Muscle of arm (tissue), 12 donors: ENCODE measurements around the gene PRKN. TPM values are rescaled to one million over a fixed set of nuclear protein-coding genes. Genes with fewer than 3 reads are reported as not detected.

ENCODE experiments used
- DNase-seq: peaks from one replicate; pipeline ENCODE4 v3.0.0-alpha.2; 2013
- polyA plus RNA-seq, 12 donors: library from polyadenylated mRNA; unstranded; fragments of 120-200 nt; gene quantifications; one replicate each; pipeline ENCODE4 v1.2.1, GENCODE V29; 2013; ENCODE audit not compliant: insufficient read length in 12 of 12

Gene PRKN
- polyA plus RNA-seq, 12 donors = 2.6 to 5.4 (median 3.9) TPM; not detected in 2

GRCh38 chr6:161727083-161727833, 1000.3 kb downstream of the PRKN start:
- no peak for DNase-seq

DNA sequence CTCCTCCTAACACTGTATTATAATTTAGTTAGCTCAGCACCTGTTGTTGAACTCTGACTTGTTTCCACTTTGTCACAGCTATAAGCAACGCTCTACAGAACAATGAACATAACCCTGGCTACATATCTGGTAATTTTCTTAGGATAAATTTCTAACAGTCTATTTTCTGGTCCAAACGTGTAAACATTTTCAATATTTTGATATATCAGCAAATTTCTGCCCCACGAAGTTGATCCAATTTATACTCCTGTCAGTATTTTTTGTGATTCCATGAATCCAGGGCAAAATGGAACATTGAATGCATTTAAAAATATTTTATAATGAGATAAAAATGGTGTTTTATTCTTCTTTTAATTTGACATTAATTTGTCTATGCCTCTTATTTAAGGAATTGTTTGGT, 1005.2 kb downstream of the PRKN start:
- no peak for DNase-seq

DNA sequence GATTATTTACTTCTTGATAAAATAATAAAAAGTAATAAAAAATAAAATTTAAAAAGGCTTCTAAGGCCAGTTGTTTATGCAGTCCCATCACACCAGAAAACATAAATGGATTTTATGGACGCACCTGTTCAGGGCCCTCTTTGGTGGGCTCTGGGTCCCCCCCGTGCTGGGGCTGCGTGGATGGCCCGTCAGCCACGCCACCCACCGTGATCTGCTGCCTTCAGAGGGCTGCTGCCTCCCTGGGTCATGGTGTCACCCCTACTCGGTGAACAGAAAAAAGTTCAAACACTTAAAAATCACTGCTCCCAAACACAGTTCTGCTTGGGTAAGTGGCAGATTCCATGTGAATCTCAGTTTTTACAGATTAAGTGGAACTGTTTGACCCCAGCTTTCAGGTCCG, 1006.1 kb downstream of the PRKN start:
- DNase-seq = no peak

- DNase-seq = no peak
Observed at GRCh38 chr6:161716176-161716575, 1011.4 kb downstream of the PRKN start.

GRCh38 chr6:161711938-161712337, 1015.6 kb downstream of the PRKN start:
- no peak for DNase-seq

GRCh38 chr6:161711515-161711914, 1016.1 kb downstream of the PRKN start:
- no peak for DNase-seq

- DNase-seq = no peak
Observed at GRCh38 chr6:161710698-161711097, 1016.9 kb downstream of the PRKN start.

GRCh38 chr6:161701056-161701455, 1026.5 kb downstream of the PRKN start:
- DNase-seq = no peak

- DNase-seq = no peak
Observed at GRCh38 chr6:161696801-161697200, 1030.8 kb downstream of the PRKN start.

DNA sequence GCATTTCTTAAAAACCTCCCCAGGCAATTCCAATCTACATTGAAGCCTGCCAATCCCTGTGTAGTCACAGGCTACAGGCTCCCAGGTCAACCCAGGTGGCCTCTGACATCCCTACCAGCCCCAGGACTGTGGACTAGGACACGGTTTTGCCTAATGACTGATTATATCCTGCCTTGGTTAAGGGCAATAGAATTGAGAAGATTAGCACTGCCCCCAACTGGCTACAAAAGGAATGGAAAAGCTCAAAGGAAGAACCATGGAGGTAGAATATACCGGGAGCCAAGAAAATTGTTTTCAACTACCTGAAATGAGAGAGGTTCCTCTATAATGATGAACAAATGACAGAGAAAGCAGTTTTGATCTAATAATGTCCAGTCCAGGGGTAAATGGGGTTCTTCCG, 1032.6 kb downstream of the PRKN start:
- no peak for DNase-seq

GRCh38 chr6:161686655-161687054, 1040.9 kb downstream of the PRKN start:
- DNase-seq = no peak

GRCh38 chr6:161684731-161685475, 1042.7 kb downstream of the PRKN start:
- DNase-seq = no peak

- no peak for DNase-seq
Observed at GRCh38 chr6:161683400-161683799, 1044.2 kb downstream of the PRKN start.

DNA sequence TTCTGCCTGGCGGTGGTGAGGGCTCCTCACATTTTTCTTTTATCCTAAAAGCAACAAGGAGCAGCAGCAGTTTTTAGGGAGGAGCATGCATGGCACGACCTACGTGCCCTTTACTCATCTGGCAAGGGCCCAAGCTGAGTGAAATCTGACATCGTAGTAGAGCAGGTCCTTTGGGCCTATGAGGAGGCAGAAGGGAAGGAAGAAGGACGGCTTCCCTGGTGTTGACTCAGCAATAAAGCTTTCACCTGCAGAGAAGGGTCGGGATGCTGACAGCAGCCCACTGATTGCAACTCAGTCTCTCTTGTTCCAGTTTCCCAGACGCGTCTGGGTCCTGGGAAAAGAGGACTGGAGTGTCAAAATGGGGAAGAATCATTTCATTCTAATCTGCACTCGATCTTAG, 1044.6 kb downstream of the PRKN start:
- DNase-seq = no peak

DNA sequence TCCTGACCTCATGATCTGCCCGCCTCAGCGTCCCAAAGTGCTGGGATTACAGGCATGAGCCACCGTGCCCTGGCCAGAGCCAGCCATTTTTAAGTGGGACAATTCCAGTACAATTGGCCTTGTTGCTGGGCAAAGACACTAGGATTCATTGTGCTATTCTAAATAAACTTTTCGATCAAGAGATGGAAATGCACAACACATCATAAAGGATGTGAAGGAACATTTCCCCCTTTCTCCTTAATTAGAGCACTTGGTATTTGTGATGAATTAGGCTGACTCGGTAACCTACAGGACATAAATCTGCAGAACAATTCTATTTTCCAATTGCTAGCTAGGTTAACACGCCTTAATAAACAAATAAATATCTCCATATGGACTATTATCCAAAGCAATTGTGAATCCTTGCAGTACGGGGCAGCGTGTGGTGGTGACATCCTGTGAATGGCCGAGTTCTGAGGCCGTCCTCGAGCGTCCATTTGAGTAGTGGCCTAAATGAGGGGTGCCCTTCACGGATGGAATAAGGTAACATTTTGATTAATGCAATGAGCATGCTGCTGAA, 1047.5 kb downstream of the PRKN start:
- no peak for DNase-seq

GRCh38 chr6:161677188-161677587, 1050.4 kb downstream of the PRKN start:
- DNase-seq = no peak

DNA sequence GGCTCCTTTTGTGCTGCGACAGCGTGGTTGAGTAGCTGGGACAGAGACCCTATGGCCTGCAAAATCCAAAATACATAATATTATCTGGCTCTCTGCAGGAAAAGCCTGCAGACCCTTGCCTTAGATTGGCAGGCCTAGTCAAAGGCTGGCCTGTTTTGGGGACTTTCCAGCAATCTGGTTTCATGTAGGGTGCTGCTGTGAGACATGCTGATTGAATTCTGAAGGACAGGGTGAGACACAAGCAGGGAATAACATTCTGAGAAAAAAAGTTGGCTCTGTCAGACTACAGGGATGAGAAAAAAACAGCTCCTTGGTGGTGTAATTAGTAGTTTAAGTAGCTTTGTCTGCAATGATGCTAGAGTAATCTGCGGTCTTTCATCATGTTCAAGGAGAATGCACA, 1051.0 kb downstream of the PRKN start:
- no peak for DNase-seq

DNA sequence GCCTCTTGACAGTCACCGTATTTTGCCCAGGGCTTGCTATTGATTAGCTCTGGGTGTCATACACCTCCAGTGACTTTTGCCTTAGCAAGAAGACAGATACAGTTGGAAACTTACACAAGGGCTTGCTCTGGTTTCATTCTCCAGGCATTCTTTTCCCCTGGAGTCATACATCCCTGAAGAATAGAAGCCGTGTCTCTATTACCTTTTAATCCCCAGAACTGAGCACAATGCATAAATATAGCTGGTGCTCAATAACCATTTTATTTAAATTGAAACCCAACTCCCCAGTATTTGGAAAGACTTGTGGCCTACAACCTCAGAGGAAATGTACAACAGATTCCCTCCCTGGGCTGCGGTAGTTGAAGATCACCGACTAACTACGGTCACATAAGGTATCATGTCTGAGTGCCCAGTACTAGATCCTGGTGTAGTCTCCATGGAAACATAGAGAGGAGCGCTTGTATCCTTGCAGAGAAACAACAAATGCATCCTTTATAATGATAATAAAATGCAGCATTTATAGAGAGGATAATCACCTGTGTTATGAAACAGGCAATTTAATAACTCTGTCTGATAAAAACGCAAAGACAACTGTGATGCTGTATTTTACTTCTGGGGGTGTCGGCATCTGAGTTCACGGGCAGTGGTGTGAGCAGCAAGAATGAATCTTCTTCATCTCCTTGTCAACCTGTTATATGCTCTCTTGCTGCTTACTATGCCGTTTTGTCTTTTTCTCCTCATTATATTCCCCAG, 1052.5 kb downstream of the PRKN start:
- DNase-seq = no peak

DNA sequence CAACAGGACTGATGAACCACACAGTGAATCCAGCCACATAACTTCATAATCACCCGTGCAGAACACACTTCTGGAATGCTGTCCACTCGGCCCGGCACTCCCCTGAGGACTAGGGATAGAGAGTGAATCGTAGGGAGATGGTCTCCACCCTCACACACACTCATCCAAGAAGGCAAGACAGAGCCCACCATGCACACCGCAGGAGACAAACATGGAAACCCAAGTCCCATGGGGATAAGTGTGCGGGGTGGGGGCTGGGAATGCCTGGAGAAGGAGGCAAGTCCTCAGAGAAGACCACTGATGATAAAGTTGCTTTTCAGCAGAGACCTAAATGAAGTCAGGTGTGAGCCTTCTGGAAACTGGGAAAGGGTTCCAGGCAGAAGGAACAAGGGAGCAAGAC, 1054.5 kb downstream of the PRKN start:
- no peak for DNase-seq

- DNase-seq = no peak
Observed at GRCh38 chr6:161671117-161671516, 1056.4 kb downstream of the PRKN start.

GRCh38 chr6:161668665-161669064, 1058.9 kb downstream of the PRKN start:
- DNase-seq = no peak

GRCh38 chr6:161667957-161668356, 1059.6 kb downstream of the PRKN start:
- no peak for DNase-seq
